ENCODE results near the gene ITPR3. TPM values are rescaled to one million over a fixed set of nuclear protein-coding genes. Genes with fewer than 3 reads are reported as not detected.

ITPR3 gene
- total RNA-seq, 1 experiment from 2014 or later, result 103 TPM

DNA sequence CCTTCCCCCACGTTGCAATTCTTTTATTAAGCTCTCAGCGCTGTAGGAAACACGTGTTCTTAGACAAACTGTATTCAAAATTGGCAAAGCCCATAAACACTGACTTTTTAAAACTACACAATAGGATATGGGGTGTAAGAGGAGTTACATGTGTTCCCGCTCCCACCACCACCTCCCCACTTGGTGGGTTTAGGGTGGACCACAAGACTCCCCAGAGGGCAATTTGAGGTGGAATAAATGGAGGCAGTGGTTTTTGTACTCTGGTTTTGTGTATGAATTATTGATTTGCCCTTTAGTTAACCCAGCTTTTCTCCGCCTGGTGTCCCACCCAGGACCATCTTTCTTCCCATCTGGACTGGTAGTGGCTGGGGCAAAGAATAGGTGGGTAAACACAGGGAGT lies 86.6 kb downstream of the ITPR3 start:
- no peak overlapping the region for H3K4me3 ChIP-seq (replicated peaks in 1 of 2; ENCODE audit: low read depth in 1 of 2, low read length in 2 of 2)
- DNase-seq (ENCODE audit: low read depth, low spot score) (no peak), ATAC-seq (no peak)
- H3K4me2 ChIP-seq (ENCODE audit: low read length), result no peak overlapping the region
- H2AFZ ChIP-seq (ENCODE audit: low read depth, low read length, poor library complexity, severe bottlenecking), result no peak overlapping the region
- peaks cover 39% of the 10 kb centered on the region for H3K79me2 ChIP-seq (ENCODE audit: insufficient read depth, low read length)
- H3K9ac ChIP-seq (ENCODE audit: low read length), result no peak overlapping the region
- no peak overlapping the region for H3K27ac ChIP-seq (ENCODE audit: low read depth, low read length)
- ChIA-PET CTCF (no interaction called here), POLR2A (no interaction called here), RAD21 (ENCODE audit: low non-redundant PET in 1 of 2, low total read pairs in 2 of 2, uncharacterized antibody in 2 of 2, unreplicated experiment in 2 of 2) (no interaction called here)
- no peaks in the 10 kb centered on the region for H3K9me3 ChIP-seq (ENCODE audit: control insufficient read depth in 1 of 2, insufficient read depth in 1 of 2, low read depth in 1 of 2, low read length in 2 of 2)
- no TSS peak for BruUV-seq (replicated peaks)
- no peaks in the 10 kb centered on the region for H3K9me2 ChIP-seq (ENCODE audit: insufficient read depth)
- no peaks in the 10 kb centered on the region for H4K20me1 ChIP-seq (ENCODE audit: insufficient read depth)
- intact Hi-C loops (cut with micrococcal nuclease), result no loop called here
- TF ChIP-seq, protein P1, sequence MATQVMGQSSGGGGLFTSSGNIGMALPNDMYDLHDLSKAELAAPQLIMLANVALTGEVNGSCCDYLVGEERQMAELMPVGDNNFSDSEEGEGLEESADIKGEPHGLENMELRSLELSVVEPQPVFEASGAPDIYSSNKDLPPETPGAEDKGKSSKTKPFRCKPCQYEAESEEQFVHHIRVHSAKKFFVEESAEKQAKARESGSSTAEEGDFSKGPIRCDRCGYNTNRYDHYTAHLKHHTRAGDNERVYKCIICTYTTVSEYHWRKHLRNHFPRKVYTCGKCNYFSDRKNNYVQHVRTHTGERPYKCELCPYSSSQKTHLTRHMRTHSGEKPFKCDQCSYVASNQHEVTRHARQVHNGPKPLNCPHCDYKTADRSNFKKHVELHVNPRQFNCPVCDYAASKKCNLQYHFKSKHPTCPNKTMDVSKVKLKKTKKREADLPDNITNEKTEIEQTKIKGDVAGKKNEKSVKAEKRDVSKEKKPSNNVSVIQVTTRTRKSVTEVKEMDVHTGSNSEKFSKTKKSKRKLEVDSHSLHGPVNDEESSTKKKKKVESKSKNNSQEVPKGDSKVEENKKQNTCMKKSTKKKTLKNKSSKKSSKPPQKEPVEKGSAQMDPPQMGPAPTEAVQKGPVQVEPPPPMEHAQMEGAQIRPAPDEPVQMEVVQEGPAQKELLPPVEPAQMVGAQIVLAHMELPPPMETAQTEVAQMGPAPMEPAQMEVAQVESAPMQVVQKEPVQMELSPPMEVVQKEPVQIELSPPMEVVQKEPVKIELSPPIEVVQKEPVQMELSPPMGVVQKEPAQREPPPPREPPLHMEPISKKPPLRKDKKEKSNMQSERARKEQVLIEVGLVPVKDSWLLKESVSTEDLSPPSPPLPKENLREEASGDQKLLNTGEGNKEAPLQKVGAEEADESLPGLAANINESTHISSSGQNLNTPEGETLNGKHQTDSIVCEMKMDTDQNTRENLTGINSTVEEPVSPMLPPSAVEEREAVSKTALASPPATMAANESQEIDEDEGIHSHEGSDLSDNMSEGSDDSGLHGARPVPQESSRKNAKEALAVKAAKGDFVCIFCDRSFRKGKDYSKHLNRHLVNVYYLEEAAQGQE (IDR thresholded peaks at IDR 0.05; ENCODE audit: low read depth), result no peak
- no peak for TF ChIP-seq EZH2phosphoT487 (IDR thresholded peaks at IDR 0.05; ENCODE audit: borderline replicate concordance)
- no peak for TF ChIP-seq YY1 (IDR thresholded peaks at IDR 0.05; ENCODE audit: extremely low read depth, insufficient replicate concordance, low read depth, low read length)
- TF ChIP-seq POLR2AphosphoS5 (IDR thresholded peaks at IDR 0.05; ENCODE audit: low read depth, low read length), result no peak
- TF ChIP-seq, protein P2, sequence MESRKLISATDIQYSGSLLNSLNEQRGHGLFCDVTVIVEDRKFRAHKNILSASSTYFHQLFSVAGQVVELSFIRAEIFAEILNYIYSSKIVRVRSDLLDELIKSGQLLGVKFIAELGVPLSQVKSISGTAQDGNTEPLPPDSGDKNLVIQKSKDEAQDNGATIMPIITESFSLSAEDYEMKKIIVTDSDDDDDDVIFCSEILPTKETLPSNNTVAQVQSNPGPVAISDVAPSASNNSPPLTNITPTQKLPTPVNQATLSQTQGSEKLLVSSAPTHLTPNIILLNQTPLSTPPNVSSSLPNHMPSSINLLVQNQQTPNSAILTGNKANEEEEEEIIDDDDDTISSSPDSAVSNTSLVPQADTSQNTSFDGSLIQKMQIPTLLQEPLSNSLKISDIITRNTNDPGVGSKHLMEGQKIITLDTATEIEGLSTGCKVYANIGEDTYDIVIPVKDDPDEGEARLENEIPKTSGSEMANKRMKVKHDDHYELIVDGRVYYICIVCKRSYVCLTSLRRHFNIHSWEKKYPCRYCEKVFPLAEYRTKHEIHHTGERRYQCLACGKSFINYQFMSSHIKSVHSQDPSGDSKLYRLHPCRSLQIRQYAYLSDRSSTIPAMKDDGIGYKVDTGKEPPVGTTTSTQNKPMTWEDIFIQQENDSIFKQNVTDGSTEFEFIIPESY (IDR thresholded peaks at IDR 0.05; ENCODE audit: extremely low read depth, insufficient replicate concordance, low read length), result no peak
- no peak for TF ChIP-seq EZH2 (IDR thresholded peaks at IDR 0.05)
- no peak for TF ChIP-seq EGR1 (IDR thresholded peaks at IDR 0.05; ENCODE audit: low read depth)
- no peak for TF ChIP-seq RAD21 (IDR thresholded peaks at IDR 0.05; ENCODE audit: low read depth)
- no peak for TF ChIP-seq CEBPB (IDR thresholded peaks at IDR 0.05; ENCODE audit: low read depth)
- TF ChIP-seq, protein P3, sequence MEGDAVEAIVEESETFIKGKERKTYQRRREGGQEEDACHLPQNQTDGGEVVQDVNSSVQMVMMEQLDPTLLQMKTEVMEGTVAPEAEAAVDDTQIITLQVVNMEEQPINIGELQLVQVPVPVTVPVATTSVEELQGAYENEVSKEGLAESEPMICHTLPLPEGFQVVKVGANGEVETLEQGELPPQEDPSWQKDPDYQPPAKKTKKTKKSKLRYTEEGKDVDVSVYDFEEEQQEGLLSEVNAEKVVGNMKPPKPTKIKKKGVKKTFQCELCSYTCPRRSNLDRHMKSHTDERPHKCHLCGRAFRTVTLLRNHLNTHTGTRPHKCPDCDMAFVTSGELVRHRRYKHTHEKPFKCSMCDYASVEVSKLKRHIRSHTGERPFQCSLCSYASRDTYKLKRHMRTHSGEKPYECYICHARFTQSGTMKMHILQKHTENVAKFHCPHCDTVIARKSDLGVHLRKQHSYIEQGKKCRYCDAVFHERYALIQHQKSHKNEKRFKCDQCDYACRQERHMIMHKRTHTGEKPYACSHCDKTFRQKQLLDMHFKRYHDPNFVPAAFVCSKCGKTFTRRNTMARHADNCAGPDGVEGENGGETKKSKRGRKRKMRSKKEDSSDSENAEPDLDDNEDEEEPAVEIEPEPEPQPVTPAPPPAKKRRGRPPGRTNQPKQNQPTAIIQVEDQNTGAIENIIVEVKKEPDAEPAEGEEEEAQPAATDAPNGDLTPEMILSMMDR (IDR thresholded peaks at IDR 0.05 in 2 of 3, conservative IDR thresholded peaks at IDR 0.05 in 1 of 3; ENCODE audit: borderline replicate concordance in 1 of 3, insufficient read depth in 1 of 3, low read depth in 2 of 3, low read length in 2 of 3), result no peak
- peaks cover 2 to 37% of the 10 kb centered on the region in 2 experiments; a peak in 3 of 4 replicates for H3K36me3 ChIP-seq (ENCODE audit: control insufficient read depth in 1 of 2, insufficient read depth in 2 of 2, low read length in 2 of 2)
- peaks cover 8 to 21% of the 10 kb centered on the region in 2 experiments; a peak in 3 of 4 replicates for H3K4me1 ChIP-seq (ENCODE audit: control insufficient read depth in 1 of 2, insufficient read depth in 2 of 2, low read length in 2 of 2)
- no peaks in the 10 kb centered on the region for H3K27me3 ChIP-seq (ENCODE audit: insufficient read depth, low read length)
